Calu3 (cell line): ENCODE results near the gene SLC27A1. TPM values are rescaled to one million over a fixed set of nuclear protein-coding genes. Genes with fewer than 3 reads are reported as not detected.

Experiments
- BruUV-seq: library from RNA; stranded (reverse); fragments of 400-500 nt; replicated peaks from 2 replicates; lab custom pipeline; 2021; lab: Mats Ljungman, UMichigan
- CTCF ChIA-PET: fragments of 300-600 bp; sonication (Branson Sonifier 250); formaldehyde crosslinking; loops from one replicate; lab custom pipeline; 2022; ENCODE audit warnings: antibody characterized with exemption; lab: Charles Lee
- DNase-seq: peaks from one replicate; pipeline ENCODE4 v3.0.0; 2022
- H3K27ac Mint-ChIP-seq: one replicate; pipeline ENCODE4 v1.8.0; 2022; ENCODE audit warnings: mixed read lengths; ENCODE audit not compliant: unreplicated experiment
- H3K27me3 Mint-ChIP-seq: one replicate; pipeline ENCODE4 v1.8.0; 2022; ENCODE audit warnings: mixed read lengths; ENCODE audit not compliant: unreplicated experiment
- H3K36me3 Mint-ChIP-seq: one replicate; pipeline ENCODE4 v1.8.0; 2022; ENCODE audit warnings: mild to moderate bottlenecking, moderate library complexity, mixed read lengths; ENCODE audit not compliant: insufficient read depth, unreplicated experiment
- H3K4me1 Mint-ChIP-seq: one replicate; pipeline ENCODE4 v1.8.0; 2022; ENCODE audit warnings: mild to moderate bottlenecking, low read depth, mixed read lengths; ENCODE audit not compliant: unreplicated experiment
- H3K4me3 Mint-ChIP-seq: one replicate; pipeline ENCODE4 v1.8.0; 2022; ENCODE audit warnings: mild to moderate bottlenecking, low read depth, moderate library complexity, mixed read lengths; ENCODE audit not compliant: unreplicated experiment
- H3K9me3 Mint-ChIP-seq: one replicate; pipeline ENCODE4 v1.8.0; 2022; ENCODE audit warnings: low read depth, mixed read lengths; ENCODE audit not compliant: unreplicated experiment
- intact Hi-C: fragments of 100-400 bp; cut with micrococcal nuclease; formaldehyde crosslinking; loops from one replicate; pipeline ENCODE4 v1.10.0; 2022; ENCODE audit not compliant: unreplicated experiment
- total RNA-seq: library from RNA; stranded (reverse); gene quantifications from 2 replicates; pipeline ENCODE4 v1.2.3, GENCODE V29; 2022
- TF ChIP-seq, protein P1 (sequence below): fragments of 200-600 bp; IDR thresholded peaks from one replicate; pipeline ENCODE4 v1.8.0; 2022; ENCODE audit warnings: antibody characterized with exemption; ENCODE audit not compliant: unreplicated experiment

The SLC27A1 gene
- total RNA-seq, 1 experiment from 2014 or later, result 42.5 TPM

DNA sequence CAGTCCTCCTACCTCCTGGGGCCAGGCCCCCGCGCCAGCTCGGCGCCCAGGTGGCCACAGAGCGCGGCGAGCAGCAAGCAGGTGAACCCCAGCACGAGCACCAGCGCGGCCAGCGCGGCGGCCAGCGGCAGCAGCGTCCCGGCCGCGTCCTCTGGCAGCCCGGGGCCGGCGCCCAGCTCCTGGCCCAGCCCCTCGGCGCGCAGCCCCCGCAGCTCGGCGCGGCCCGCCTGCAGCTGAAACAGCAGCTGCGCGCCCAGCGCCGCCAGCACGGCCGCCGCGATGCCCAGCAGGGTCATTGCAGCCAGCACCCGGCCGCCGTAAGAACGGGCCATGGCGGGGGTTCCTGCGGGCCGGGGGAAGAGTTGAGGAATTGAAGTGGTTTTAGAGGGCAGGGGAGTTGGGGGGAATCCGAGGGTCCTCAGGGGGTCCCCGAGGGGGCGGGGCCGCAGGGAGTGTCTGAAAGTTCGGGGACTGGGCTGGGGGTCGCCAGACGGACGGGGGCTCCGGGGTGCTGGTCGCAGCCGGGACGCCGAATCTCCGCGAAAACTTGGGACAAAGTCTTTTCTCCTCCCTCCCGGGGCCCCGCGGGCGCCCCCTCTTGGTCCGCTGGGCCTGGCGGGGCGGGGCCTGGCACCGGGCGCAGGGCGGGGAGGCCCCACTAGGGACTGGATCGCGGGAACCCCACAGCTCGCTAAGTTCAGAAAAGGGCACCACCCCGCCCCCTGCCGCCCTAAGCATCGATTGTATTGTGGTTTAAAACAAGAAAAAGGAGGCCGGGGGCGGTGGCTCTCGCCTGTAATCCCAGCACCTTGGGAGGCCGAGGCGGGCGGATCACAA lies 22.0 kb upstream of the SLC27A1 start, which contains the start of gene TMEM221:
Gene TMEM221 (minus strand): TSS at position 538 of the 837 bp plus-strand sequence. CDS start 206 bp downstream, at position 332.
- TF ChIP-seq, protein P1, sequence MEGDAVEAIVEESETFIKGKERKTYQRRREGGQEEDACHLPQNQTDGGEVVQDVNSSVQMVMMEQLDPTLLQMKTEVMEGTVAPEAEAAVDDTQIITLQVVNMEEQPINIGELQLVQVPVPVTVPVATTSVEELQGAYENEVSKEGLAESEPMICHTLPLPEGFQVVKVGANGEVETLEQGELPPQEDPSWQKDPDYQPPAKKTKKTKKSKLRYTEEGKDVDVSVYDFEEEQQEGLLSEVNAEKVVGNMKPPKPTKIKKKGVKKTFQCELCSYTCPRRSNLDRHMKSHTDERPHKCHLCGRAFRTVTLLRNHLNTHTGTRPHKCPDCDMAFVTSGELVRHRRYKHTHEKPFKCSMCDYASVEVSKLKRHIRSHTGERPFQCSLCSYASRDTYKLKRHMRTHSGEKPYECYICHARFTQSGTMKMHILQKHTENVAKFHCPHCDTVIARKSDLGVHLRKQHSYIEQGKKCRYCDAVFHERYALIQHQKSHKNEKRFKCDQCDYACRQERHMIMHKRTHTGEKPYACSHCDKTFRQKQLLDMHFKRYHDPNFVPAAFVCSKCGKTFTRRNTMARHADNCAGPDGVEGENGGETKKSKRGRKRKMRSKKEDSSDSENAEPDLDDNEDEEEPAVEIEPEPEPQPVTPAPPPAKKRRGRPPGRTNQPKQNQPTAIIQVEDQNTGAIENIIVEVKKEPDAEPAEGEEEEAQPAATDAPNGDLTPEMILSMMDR, result peak; percentile 21
- no peaks in the 10 kb centered on the region for H3K36me3 Mint-ChIP-seq
- CTCF ChIA-PET, result interaction anchor here (0.8 kb wide), 2 partner anchors 23 to 36 kb away, joined by 4 read pairs; no protein-coding TSS in a partner anchor
- no peak within 1 kb of the TSS for H3K27ac Mint-ChIP-seq
- DNase-seq, result peak; percentile 65
- no peaks in the 10 kb centered on the region for H3K4me1 Mint-ChIP-seq
- no peaks in the 10 kb centered on the region for H3K9me3 Mint-ChIP-seq
- no TSS peak for BruUV-seq
- H3K4me3 Mint-ChIP-seq, result peak within 1 kb of the TSS; percentile 47
- H3K27me3 Mint-ChIP-seq, result no peaks in the 10 kb centered on the region
- intact Hi-C loops, result no loop called here

DNA sequence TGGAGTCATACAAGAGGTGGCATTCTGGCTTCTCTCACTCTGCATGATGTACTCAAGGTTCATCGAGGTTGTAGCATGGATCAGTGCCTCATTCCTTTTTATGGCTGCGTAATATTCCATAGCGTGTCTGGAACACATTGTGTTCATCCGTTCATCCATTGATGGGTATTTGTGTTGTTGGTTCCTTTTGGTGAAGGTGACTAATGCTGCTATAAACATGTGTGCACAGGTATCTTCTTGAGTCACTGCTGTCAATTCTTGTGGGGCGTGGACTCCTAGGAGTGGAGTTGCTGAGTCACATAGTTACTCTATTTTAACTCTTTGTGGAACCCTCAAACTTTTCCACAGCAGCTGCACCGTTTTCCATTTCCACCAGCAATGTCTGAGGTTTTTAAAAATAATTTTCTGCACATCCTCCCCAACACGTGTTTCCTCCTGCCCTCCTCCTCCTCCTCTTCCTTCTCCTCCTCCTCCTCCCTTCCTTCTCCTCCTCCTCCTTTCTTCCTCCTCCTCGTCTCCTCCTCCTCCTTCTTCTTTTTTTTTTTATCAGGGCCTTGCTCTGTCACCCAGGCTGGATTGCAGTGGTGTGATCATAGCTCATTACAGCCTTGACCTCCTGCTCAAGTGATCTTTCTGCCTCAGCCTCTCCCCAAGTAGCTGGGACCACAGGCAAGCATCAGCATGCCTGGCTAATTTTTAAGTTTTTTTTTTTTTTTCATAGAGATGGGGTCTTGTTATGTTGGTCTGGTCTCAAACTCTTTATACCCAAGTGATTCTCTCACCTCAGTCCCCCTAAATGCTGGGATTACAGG lies 19.9 kb upstream of the SLC27A1 start:
- peak; percentile 14 for DNase-seq
- no peak overlapping the region for H3K4me3 Mint-ChIP-seq
- intact Hi-C loops, result loop anchor here (5.0 kb wide), 1 partner anchor 317 kb away; no protein-coding TSS in a partner anchor
- H3K36me3 Mint-ChIP-seq, result no peaks in the 10 kb centered on the region
- no peaks in the 10 kb centered on the region for H3K9me3 Mint-ChIP-seq
- H3K4me1 Mint-ChIP-seq, result no peaks in the 10 kb centered on the region
- H3K27me3 Mint-ChIP-seq, result peaks cover 15% of the 10 kb centered on the region
- CTCF ChIA-PET, result interaction anchor here (0.7 kb wide), 1 partner anchor 9 kb away, joined by 6 read pairs; no protein-coding TSS in a partner anchor
- BruUV-seq, result no TSS peak
- TF ChIP-seq, protein P1, result no peak
- no peak overlapping the region for H3K27ac Mint-ChIP-seq

DNA sequence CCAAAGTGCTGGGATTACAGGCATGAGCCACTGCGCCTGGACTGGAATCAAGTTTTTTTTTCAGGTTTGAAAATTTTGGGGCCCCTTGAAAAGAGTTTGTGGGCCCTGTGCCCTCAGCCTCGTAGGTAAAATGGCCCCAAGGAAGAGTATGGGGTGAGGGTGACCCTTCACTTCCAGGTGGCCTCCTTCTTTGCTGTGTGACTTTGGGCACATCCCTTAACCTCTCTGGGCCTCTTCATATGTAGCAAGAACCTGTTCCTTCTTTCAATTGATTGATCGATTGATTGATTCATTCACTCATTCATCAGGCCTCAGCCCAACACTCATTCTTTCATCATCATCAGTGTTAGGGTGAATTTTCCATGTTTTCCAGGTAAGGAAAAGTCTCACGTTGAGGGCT lies 18.5 kb upstream of the SLC27A1 start:
- intact Hi-C loops, result loop anchor here (5.0 kb wide), 1 partner anchor 315 kb away; no protein-coding TSS in a partner anchor
- Mint-ChIP-seq H3K9me3 (no peaks in the 10 kb centered on the region), H3K4me3 (no peak overlapping the region), H3K36me3 (no peaks in the 10 kb centered on the region), H3K27ac (no peak overlapping the region), H3K4me1 (no peaks in the 10 kb centered on the region), H3K27me3 (peaks cover 18% of the 10 kb centered on the region)
- no TSS peak for BruUV-seq
- CTCF ChIA-PET, result no interaction called here
- DNase-seq, result no peak
- TF ChIP-seq, protein P1, result no peak

DNA sequence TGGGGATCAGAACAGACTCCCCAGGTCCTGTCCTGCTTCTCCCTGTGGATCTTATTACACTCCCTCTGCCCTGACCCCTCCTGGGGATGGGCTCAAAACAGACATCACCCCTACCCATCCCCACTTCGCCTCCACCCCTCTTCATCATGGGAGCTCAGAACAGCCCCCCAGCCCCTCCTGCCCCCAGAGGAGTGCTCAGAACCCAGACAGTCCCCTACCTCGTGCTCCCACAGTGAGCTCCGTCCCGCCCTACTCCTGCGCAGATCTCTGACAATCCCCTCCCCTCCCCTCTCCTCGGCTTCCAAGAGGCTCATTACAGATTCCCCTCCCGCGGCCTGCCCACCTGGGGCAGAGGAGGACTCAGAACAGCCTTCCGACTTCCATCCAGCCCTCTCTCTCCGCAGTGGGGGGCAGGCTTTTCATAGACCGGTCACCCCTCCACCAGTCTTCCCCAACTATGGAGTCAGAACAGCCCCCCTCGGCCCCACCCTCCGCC lies 15.7 kb upstream of the SLC27A1 start:
- TF ChIP-seq, protein P1, result no peak
- CTCF ChIA-PET, result no interaction called here
- H3K9me3 Mint-ChIP-seq, result no peaks in the 10 kb centered on the region
- BruUV-seq, result no TSS peak
- no peak overlapping the region for H3K4me3 Mint-ChIP-seq
- no peaks in the 10 kb centered on the region for H3K36me3 Mint-ChIP-seq
- no peaks in the 10 kb centered on the region for H3K4me1 Mint-ChIP-seq
- intact Hi-C loops, result loop anchor here (5.0 kb wide), 1 partner anchor 313 kb away; no protein-coding TSS in a partner anchor
- no peak overlapping the region for H3K27ac Mint-ChIP-seq
- DNase-seq, result no peak
- peaks cover 30% of the 10 kb centered on the region for H3K27me3 Mint-ChIP-seq
